IMR-90 (cell line): Measurements from ENCODE around the gene HDAC9. TPM values are rescaled to one million over a fixed set of nuclear protein-coding genes. Genes with fewer than 3 reads are reported as not detected.
A peak's percentile ranks its signal among the peaks of the same experiment; 100 is the strongest.

Experiments
- ATAC-seq: fragments of 200-7000 bp; cut with Tn5 transposase; 2 replicates; pipeline ENCODE4 v1.9.1; 2020; ENCODE audit warnings: low read depth, mild to moderate bottlenecking, moderate library complexity
- BruUV-seq: library from RNA; stranded (reverse); fragments of 400-500 nt; replicated peaks from 2 replicates; lab custom pipeline; 2021; lab: Mats Ljungman, UMichigan
- CTCF ChIA-PET: fragments of 300-600 bp; formaldehyde crosslinking; extraction: SDS; loops from one replicate; lab custom pipeline; 2021; ENCODE audit warnings: antibody characterized with exemption; lab: Yijun Ruan, JAX
- POLR2A ChIA-PET: fragments of 300-600 bp; sonication (Branson Sonifier 250); formaldehyde crosslinking; loops from one replicate; lab custom pipeline; 2022; ENCODE audit warnings: antibody characterized with exemption; ENCODE audit not compliant: unreplicated experiment; lab: Charles Lee
- DNase-seq: peaks from one replicate; pipeline ENCODE4 v3.0.0; 2013
- H2AFZ ChIP-seq: replicated peaks from 2 replicates; pipeline ENCODE3; 2013; ENCODE audit warnings: low read length, mild to moderate bottlenecking; ENCODE audit not compliant: poor library complexity
- H2AK5ac ChIP-seq: 2 replicates; pipeline ENCODE4 v1.6.1; 2013; ENCODE audit warnings: low read depth, low read length, inconsistent platforms
- H2AK9ac ChIP-seq: replicated peaks from 2 replicates; pipeline ENCODE3; 2013; ENCODE audit warnings: mild to moderate bottlenecking, low read depth, low read length, moderate library complexity; ENCODE audit not compliant: poor library complexity
- H2BK120ac ChIP-seq: 2 replicates; pipeline ENCODE4 v1.6.1; 2013; ENCODE audit warnings: low read depth, low read length, inconsistent platforms
- H2BK15ac ChIP-seq: 3 replicates; pipeline ENCODE4 v1.6.1; 2013; ENCODE audit warnings: low read depth, low read length, inconsistent platforms
- H2BK20ac ChIP-seq: 2 replicates; pipeline ENCODE4 v1.6.1; 2013; ENCODE audit warnings: low read depth, mild to moderate bottlenecking, inconsistent platforms, low read length, moderate library complexity
- H2BK5ac ChIP-seq: 2 replicates; pipeline ENCODE4 v1.6.1; 2013; ENCODE audit warnings: mild to moderate bottlenecking, low read depth, low read length, inconsistent platforms; ENCODE audit not compliant: poor library complexity, severe bottlenecking
- H3K14ac ChIP-seq: replicated peaks from 2 replicates; pipeline ENCODE4 v1.6.1; 2013; ENCODE audit warnings: low read depth, low read length, inconsistent platforms
- H3K18ac ChIP-seq: 2 replicates; pipeline ENCODE4 v1.6.1; 2013; ENCODE audit warnings: low read depth, low read length, control low read depth
- H3K23ac ChIP-seq: 2 replicates; pipeline ENCODE4 v1.6.1; 2013; ENCODE audit warnings: low read depth, low read length, inconsistent platforms
- H3K27ac ChIP-seq: 2 replicates; pipeline ENCODE4 v1.5.1; 2013; ENCODE audit warnings: mild to moderate bottlenecking, control low read depth, low read length; ENCODE audit not compliant: insufficient read depth
- H3K27me3 ChIP-seq: 2 replicates; pipeline ENCODE4 v1.6.1; 2013; ENCODE audit warnings: low read length; ENCODE audit not compliant: control insufficient read depth, insufficient read depth
- H3K36me3 ChIP-seq: 2 replicates; pipeline ENCODE4 v1.6.1; 2013; ENCODE audit warnings: low read length, mixed read lengths; ENCODE audit not compliant: control insufficient read depth, insufficient read depth
- H3K4ac ChIP-seq: 2 replicates; pipeline ENCODE4 v1.6.1; 2013; ENCODE audit warnings: low read depth, low read length, inconsistent platforms
- H3K4me1 ChIP-seq: 2 replicates; pipeline ENCODE4 v1.6.1; 2013; ENCODE audit warnings: low read length, mixed read lengths; ENCODE audit not compliant: control insufficient read depth, insufficient read depth
- H3K4me2 ChIP-seq: 2 replicates; pipeline ENCODE4 v1.6.1; 2013; ENCODE audit warnings: low read depth, mild to moderate bottlenecking, control low read depth, low read length, moderate library complexity
- H3K4me3 ChIP-seq: 2 replicates; pipeline ENCODE4 v1.5.1; 2013; ENCODE audit warnings: low read depth, mild to moderate bottlenecking, control low read depth, low read length, moderate library complexity; ENCODE audit not compliant: insufficient read depth
- H3K56ac ChIP-seq: 2 replicates; pipeline ENCODE4 v1.6.1; 2013; ENCODE audit warnings: low read length, inconsistent platforms; ENCODE audit not compliant: insufficient read depth; ENCODE audit errors: extremely low read depth
- H3K79me1 ChIP-seq, 2 experiments: 2 replicates each; pipeline ENCODE4 v1.6.1; 2013; ENCODE audit warnings: low read length in 2 of 2, inconsistent platforms in 1 of 2, low read depth in 1 of 2
- H3K9ac ChIP-seq: 2 replicates; pipeline ENCODE4 v1.6.1; 2013; ENCODE audit warnings: low read depth, low read length, control low read depth
- H3K9me1 ChIP-seq: 2 replicates; pipeline ENCODE4 v1.6.1; 2013; ENCODE audit warnings: low read length, inconsistent platforms; ENCODE audit not compliant: insufficient read depth
- H3K9me3 ChIP-seq: 2 replicates; pipeline ENCODE4 v1.6.1; 2013; ENCODE audit warnings: low read length; ENCODE audit not compliant: control insufficient read depth, insufficient read depth
- H4K20me1 ChIP-seq: 2 replicates; pipeline ENCODE4 v1.6.1; 2013; ENCODE audit warnings: low read length, inconsistent platforms; ENCODE audit not compliant: insufficient read depth
- H4K5ac ChIP-seq: 2 replicates; pipeline ENCODE4 v1.6.1; 2013; ENCODE audit warnings: mild to moderate bottlenecking, low read depth, low read length, control low read depth
- H4K8ac ChIP-seq, 2 experiments: 2 replicates each; pipeline ENCODE4 v1.6.1; 2013; ENCODE audit warnings: low read depth in 2 of 2, low read length in 2 of 2, control low read depth in 1 of 2, inconsistent platforms in 1 of 2
- H4K91ac ChIP-seq: 2 replicates; pipeline ENCODE4 v1.6.1; 2013; ENCODE audit warnings: low read depth, low read length, inconsistent platforms; ENCODE audit not compliant: insufficient read depth
- CEBPB ChIP-seq: IDR thresholded peaks from 2 replicates; pipeline ENCODE4 v1.6.1; 2012; ENCODE audit warnings: low read depth, low read length, improper control_type of control experiment
- CHD1 ChIP-seq: IDR thresholded peaks from 2 replicates; pipeline ENCODE4 v1.6.1; 2012; ENCODE audit warnings: low read depth, low read length, improper control_type of control experiment
- MAFK ChIP-seq: IDR thresholded peaks from 2 replicates; pipeline ENCODE4 v1.6.1; 2012; ENCODE audit warnings: low read depth, low read length, improper control_type of control experiment
- RAD21 ChIP-seq: IDR thresholded peaks from 2 replicates; pipeline ENCODE4 v1.6.1; 2012; ENCODE audit warnings: low read length, improper control_type of control experiment
- WGBS, 2 experiments: methylation state at CpG; one replicate each; pipeline versions ENCODE4 v1.1.5 to v1.1.7; 2013; ENCODE audit warnings: missing lambda C conversion rate in 2 of 2; ENCODE audit not compliant: insufficient read length in 1 of 2; ENCODE audit errors: extremely low coverage in 2 of 2; 5-methylcytosine and 5-hydroxymethylcytosine counted together
- dilution Hi-C: fragments of 300-500 bp; cut with HindIII; formaldehyde crosslinking; loops from one replicate; pipeline ENCODE4 v1.14.3; 2018; ENCODE audit warnings: low sequenced_read_pairs; ENCODE audit not compliant: unreplicated experiment
- in situ Hi-C: fragments of 300-500 bp; cut with MboI; formaldehyde crosslinking; loops from 3 replicates; pipeline ENCODE4 v1.14.3; 2019; ENCODE audit warnings: low sequenced_read_pairs, inconsistent platforms, mixed read lengths
- intact Hi-C: fragments of 100-400 bp; cut with micrococcal nuclease; formaldehyde crosslinking; loops from 2 replicates; pipeline ENCODE4 v1.10.0; 2022
- polyA plus RNA-seq, 3 experiments: library from polyadenylated mRNA; depleted of rRNA; stranded (reverse); fragments of >200 nt; gene quantifications; 2 replicates each; pipeline ENCODE4 v1.2.3, GENCODE V29; 2012; ENCODE audit warnings: low replicate concordance in 1 of 3
- total RNA-seq: library from RNA; depleted of rRNA; stranded (reverse); fragments of >200 nt; gene quantifications from 2 replicates; pipeline ENCODE4 v1.2.3, GENCODE V29; 2012

The HDAC9 gene
- total and polyA plus RNA-seq, 2 of the 4 experiments (the other 2 are of a cell fraction): 4.3 to 24.7 TPM

GRCh38 chr7:18473119-18473518 lies 22.4 kb upstream of the HDAC9 start:
- H3K9me3 ChIP-seq: no peaks in the 10 kb centered on the region
- in situ Hi-C loops: no loop called here
- H3K79me1 ChIP-seq: no peaks in the 10 kb centered on the region
- H2AK9ac ChIP-seq: no peak overlapping the region
- H3K4me1 ChIP-seq: no peaks in the 10 kb centered on the region
- H3K36me3 ChIP-seq: no peaks in the 10 kb centered on the region
- intact Hi-C loops: no loop called here
- H4K91ac ChIP-seq: no peak overlapping the region
- H3K4me2 ChIP-seq: no peak overlapping the region
- H2BK15ac ChIP-seq: no peak overlapping the region
- H3K4me3 ChIP-seq: no peak overlapping the region
- H3K27ac ChIP-seq: no peak overlapping the region
- no peak overlapping the region for H4K5ac ChIP-seq
- H4K8ac ChIP-seq: no peak overlapping the region
- no peak for ATAC-seq
- no peak overlapping the region for H3K14ac ChIP-seq
- ChIA-PET POLR2A (interaction anchor here (0.6 kb wide), 1 partner anchor 1651 kb away, joined by 3 read pairs; no protein-coding TSS in a partner anchor), CTCF (interaction anchor here (1.6 kb wide), 1 partner anchor 17 kb away, joined by 4 read pairs; no protein-coding TSS in a partner anchor)
- H4K20me1 ChIP-seq: no peaks in the 10 kb centered on the region
- no peak overlapping the region for H3K18ac ChIP-seq
- no peaks in the 10 kb centered on the region for H3K9me1 ChIP-seq
- BruUV-seq: no TSS peak
- H2AK5ac ChIP-seq: no peak overlapping the region
- H3K23ac ChIP-seq: no peak overlapping the region
- TF ChIP-seq CEBPB (no peak), CHD1 (no peak), RAD21 (no peak), MAFK (no peak)
- H3K27me3 ChIP-seq: no peaks in the 10 kb centered on the region
- no peak overlapping the region for H3K9ac ChIP-seq
- peak; percentile 3 for DNase-seq
- no peak overlapping the region for H2AFZ ChIP-seq
- H3K4ac ChIP-seq: no peak overlapping the region
- no CpG with 5 or more reads among the region's 2 CpGs for WGBS, 2 experiments
- no peak overlapping the region for H2BK120ac ChIP-seq
- no peak overlapping the region for H2BK20ac ChIP-seq
- dilution Hi-C loops: no loop called here
- H3K56ac ChIP-seq: no peak overlapping the region
- H2BK5ac ChIP-seq: no peak overlapping the region
